Loucy (cell line): Measurements from ENCODE around the gene EFR3B.

Source experiments
- H2AFZ ChIP-seq: fragments of 200-600 bp; sonication (generic); 2 replicates; pipeline ENCODE4 v1.6.0; 2016; ENCODE audit warnings: antibody characterized with exemption, mild to moderate bottlenecking, low read length, moderate library complexity
- H3F3A ChIP-seq: fragments of 200-600 bp; 2 replicates; pipeline ENCODE4 v1.6.0; 2016; ENCODE audit warnings: antibody characterized with exemption, low read depth, mild to moderate bottlenecking
- H3K27me3 ChIP-seq: fragments of 200-600 bp; sonication (generic); 2 replicates; pipeline ENCODE4 v1.6.1; 2014; ENCODE audit warnings: low read length, mild to moderate bottlenecking; ENCODE audit not compliant: insufficient read depth, poor library complexity, severe bottlenecking
- H3K36me3 ChIP-seq: fragments of 200-600 bp; sonication (generic); 2 replicates; pipeline ENCODE4 v1.6.1; 2016; ENCODE audit warnings: low read length; ENCODE audit not compliant: insufficient read depth
- H3K4me1 ChIP-seq: fragments of 200-600 bp; sonication (generic); 2 replicates; pipeline ENCODE4 v1.5.1; 2014; ENCODE audit warnings: low read length, mild to moderate bottlenecking; ENCODE audit not compliant: insufficient read depth, poor library complexity, severe bottlenecking
- H3K4me2 ChIP-seq: fragments of 200-600 bp; sonication (generic); 2 replicates; pipeline ENCODE4 v1.6.0; 2014; ENCODE audit warnings: antibody characterized with exemption, low read length, low read depth, mild to moderate bottlenecking; ENCODE audit not compliant: poor library complexity, severe bottlenecking
- H3K4me3 ChIP-seq: fragments of 200-600 bp; sonication (generic); 2 replicates; pipeline ENCODE4 v1.5.1; 2014; ENCODE audit warnings: low read length, mild to moderate bottlenecking, mixed read lengths; ENCODE audit not compliant: poor library complexity, severe bottlenecking
- H3K79me2 ChIP-seq: fragments of 200-600 bp; sonication (generic); 2 replicates; pipeline ENCODE4 v1.6.1; 2014; ENCODE audit warnings: low read length; ENCODE audit not compliant: insufficient read depth
- H3K9ac ChIP-seq: fragments of 200-600 bp; sonication (generic); 2 replicates; pipeline ENCODE4 v1.6.0; 2014; ENCODE audit warnings: mild to moderate bottlenecking, low read depth, low read length, moderate library complexity; ENCODE audit not compliant: poor library complexity, severe bottlenecking
- H3K9me2 ChIP-seq: fragments of 200-600 bp; sonication (generic); replicated peaks from 2 replicates; pipeline ENCODE4 v1.6.1; 2016; ENCODE audit warnings: low read depth, low read length, mixed read lengths
- H3K9me3 ChIP-seq: fragments of 200-600 bp; sonication (generic); 2 replicates; pipeline ENCODE4 v1.6.1; 2014; ENCODE audit warnings: mild to moderate bottlenecking, antibody characterized with exemption, low read length, low read depth; ENCODE audit not compliant: insufficient read depth
- H4K20me1 ChIP-seq: fragments of 200-600 bp; sonication (generic); 2 replicates; pipeline ENCODE4 v1.6.0; 2014; ENCODE audit warnings: antibody characterized with exemption, low read length, mild to moderate bottlenecking; ENCODE audit not compliant: insufficient read depth, poor library complexity, severe bottlenecking
- CTCF ChIP-seq: fragments of 200-600 bp; sonication (generic); conservative IDR thresholded peaks from 2 replicates; pipeline ENCODE4 v1.5.1; 2014; ENCODE audit warnings: mild to moderate bottlenecking, antibody characterized with exemption, low read length
- EZH2phosphoT487 ChIP-seq: fragments of 200-600 bp; IDR thresholded peaks from 2 replicates; pipeline ENCODE4 v1.6.1; 2018; ENCODE audit warnings: antibody characterized with exemption, mild to moderate bottlenecking, moderate library complexity, borderline replicate concordance

Gene EFR3B

GRCh38 chr2:25025229-25026007 is 16.5 kb upstream of the EFR3B start:
- H3K79me2 ChIP-seq, result no peaks in the 10 kb centered on the region
- H3K9me3 ChIP-seq, result no peaks in the 10 kb centered on the region
- no peak overlapping the region for H3K4me3 ChIP-seq
- H3K36me3 ChIP-seq, result no peaks in the 10 kb centered on the region
- TF ChIP-seq CTCF (no peak), EZH2phosphoT487 (no peak)
- H3K4me1 ChIP-seq, result peaks cover 4% of the 10 kb centered on the region
- H3F3A ChIP-seq, result no peaks in the 10 kb centered on the region
- H2AFZ ChIP-seq, result no peak overlapping the region
- H4K20me1 ChIP-seq, result no peaks in the 10 kb centered on the region
- H3K9ac ChIP-seq, result no peak overlapping the region
- H3K4me2 ChIP-seq, result no peak overlapping the region
- no peaks in the 10 kb centered on the region for H3K9me2 ChIP-seq
- H3K27me3 ChIP-seq, result no peaks in the 10 kb centered on the region

GRCh38 chr2:25026008-25026530 is 15.8 kb upstream of the EFR3B start:
- TF ChIP-seq EZH2phosphoT487, result no peak
- TF ChIP-seq CTCF, result no peak
- no peaks in the 10 kb centered on the region for H3K36me3 ChIP-seq
- H3K9me2 ChIP-seq, result no peaks in the 10 kb centered on the region
- no peaks in the 10 kb centered on the region for H3F3A ChIP-seq
- no peak overlapping the region for H3K4me3 ChIP-seq
- H2AFZ ChIP-seq, result no peak overlapping the region
- no peaks in the 10 kb centered on the region for H3K27me3 ChIP-seq
- no peak overlapping the region for H3K9ac ChIP-seq
- H3K4me2 ChIP-seq, result no peak overlapping the region
- H4K20me1 ChIP-seq, result no peaks in the 10 kb centered on the region
- no peaks in the 10 kb centered on the region for H3K9me3 ChIP-seq
- H3K4me1 ChIP-seq, result peaks cover 11% of the 10 kb centered on the region
- no peaks in the 10 kb centered on the region for H3K79me2 ChIP-seq

- Histone ChIP-seq H3K9me2 (no peaks in the 10 kb centered on the region), H4K20me1 (no peaks in the 10 kb centered on the region), H3F3A (no peaks in the 10 kb centered on the region), H3K4me3 (no peak overlapping the region), H3K36me3 (no peaks in the 10 kb centered on the region), H3K4me1 (peaks cover 20% of the 10 kb centered on the region), H3K9me3 (no peaks in the 10 kb centered on the region), H3K79me2 (no peaks in the 10 kb centered on the region), H3K4me2 (no peak overlapping the region), H3K27me3 (no peaks in the 10 kb centered on the region), H2AFZ (no peak overlapping the region), H3K9ac (no peak overlapping the region)
- TF ChIP-seq EZH2phosphoT487 (no peak), CTCF (no peak)
Measured at GRCh38 chr2:25029183-25029554, 12.7 kb upstream of the EFR3B start.
